Measurements from ENCODE around the gene BRME1.
"Not testable (repeated sequence)": the region's sequence is repeated elsewhere in the genome, so short reads cannot be mapped to it uniquely, and the experiment has no call there.

BRME1 gene

GRCh38 chr19:13852171-13852707, 53.7 kb downstream of the BRME1 start:
- H2BK12ac ChIP-seq (ENCODE audit: low read length); H3K4me2 ChIP-seq (ENCODE audit: insufficient read depth, low read length, poor library complexity, severe bottlenecking); H2AK5ac ChIP-seq (ENCODE audit: low read depth, low read length); H3K27ac ChIP-seq (replicated peaks; ENCODE audit: low read length); H2BK120ac ChIP-seq (ENCODE audit: low read depth, low read length); H3K14ac ChIP-seq (ENCODE audit: low read length); H3K79me1 ChIP-seq (ENCODE audit: low read depth, low read length); DNase-seq (ENCODE audit: low spot score); H3K18ac ChIP-seq (ENCODE audit: low read length); H2BK15ac ChIP-seq (ENCODE audit: low read length); H3K4ac ChIP-seq (ENCODE audit: low read length); H4K91ac ChIP-seq (ENCODE audit: low read depth, low read length, poor library complexity); H3K9me3 ChIP-seq (replicated peaks in 1 of 2; ENCODE audit: control insufficient read depth in 2 of 2, insufficient read depth in 1 of 2, low read depth in 1 of 2, low read length in 2 of 2); H3K4me3 ChIP-seq (ENCODE audit: low read length in 2 of 2); H4K8ac ChIP-seq (ENCODE audit: low read depth, low read length); H3K27me3 ChIP-seq (ENCODE audit: control insufficient read depth in 3 of 3, insufficient read depth in 3 of 3, low read depth in 1 of 3, low read length in 3 of 3); H2AFZ ChIP-seq (ENCODE audit: low read length); H2BK5ac ChIP-seq (ENCODE audit: low read length); H3K23ac ChIP-seq (ENCODE audit: low read depth, low read length, poor library complexity); H3K36me3 ChIP-seq (replicated peaks in 1 of 2; ENCODE audit: control insufficient read depth in 2 of 2, insufficient read depth in 2 of 2, low read length in 2 of 2); H3K9ac ChIP-seq (ENCODE audit: low read depth, low read length, poor library complexity): not testable (repeated sequence)
- peaks cover 14 to 19% of the 10 kb centered on the region in 2 donors for H3K4me1 ChIP-seq (ENCODE audit: control insufficient read depth in 2 of 2, insufficient read depth in 1 of 2, low read depth in 1 of 2, low read length in 2 of 2)
- no CpG with 5 or more reads among the region's 12 CpGs for WGBS, 2 donors (ENCODE audit: extremely low coverage in 2 of 2, insufficient read length in 2 of 2, insufficient replicate concordance in 1 of 2)

GRCh38 chr19:13851734-13852114, 54.2 kb downstream of the BRME1 start:
- not testable (repeated sequence) for H3K36me3 ChIP-seq (replicated peaks in 1 of 2; ENCODE audit: control insufficient read depth in 2 of 2, insufficient read depth in 2 of 2, low read length in 2 of 2); H3K79me1 ChIP-seq (ENCODE audit: low read depth, low read length); H3K14ac ChIP-seq (ENCODE audit: low read length); H3K27ac ChIP-seq (replicated peaks; ENCODE audit: low read length); H2BK5ac ChIP-seq (ENCODE audit: low read length); H3K4me2 ChIP-seq (ENCODE audit: insufficient read depth, low read length, poor library complexity, severe bottlenecking); H3K27me3 ChIP-seq (ENCODE audit: control insufficient read depth in 3 of 3, insufficient read depth in 3 of 3, low read depth in 1 of 3, low read length in 3 of 3); H3K9me3 ChIP-seq (replicated peaks in 1 of 2; ENCODE audit: control insufficient read depth in 2 of 2, insufficient read depth in 1 of 2, low read depth in 1 of 2, low read length in 2 of 2); H4K8ac ChIP-seq (ENCODE audit: low read depth, low read length); DNase-seq (ENCODE audit: low spot score); H3K4me3 ChIP-seq (ENCODE audit: low read length in 2 of 2); H3K9ac ChIP-seq (ENCODE audit: low read depth, low read length, poor library complexity)
- WGBS, 2 donors (ENCODE audit: extremely low coverage in 2 of 2, insufficient read length in 2 of 2, insufficient replicate concordance in 1 of 2), result no CpG with 5 or more reads among the region's 5 CpGs
- Histone ChIP-seq H2BK12ac (ENCODE audit: low read length) (peak overlapping the region; percentile 77), H3K18ac (ENCODE audit: low read length) (peak overlapping the region; percentile 92), H2BK120ac (ENCODE audit: low read depth, low read length) (peak overlapping the region; percentile 52), H3K23ac (ENCODE audit: low read depth, low read length, poor library complexity) (peak overlapping the region; percentile 68), H2BK15ac (ENCODE audit: low read length) (peak overlapping the region; percentile 98), H2AK5ac (ENCODE audit: low read depth, low read length) (peak overlapping the region; percentile 36), H3K4me1 (ENCODE audit: control insufficient read depth in 2 of 2, insufficient read depth in 1 of 2, low read depth in 1 of 2, low read length in 2 of 2) (peaks cover 17 to 23% of the 10 kb centered on the region in 2 donors), H2AFZ (ENCODE audit: low read length) (peak overlapping the region; percentile 84), H3K4ac (ENCODE audit: low read length) (peak overlapping the region; percentile 26), H4K91ac (ENCODE audit: low read depth, low read length, poor library complexity) (peak overlapping the region; percentile 89)

- Histone ChIP-seq H3K9ac (ENCODE audit: low read depth, low read length, poor library complexity) (peak overlapping the region; percentile 70), H4K91ac (ENCODE audit: low read depth, low read length, poor library complexity) (no peak overlapping the region), H3K18ac (ENCODE audit: low read length) (peak overlapping the region; percentile 92), H3K14ac (ENCODE audit: low read length) (no peak overlapping the region), H3K4me2 (ENCODE audit: insufficient read depth, low read length, poor library complexity, severe bottlenecking) (peak overlapping the region; percentile 54), H3K4me1 (ENCODE audit: control insufficient read depth in 2 of 2, insufficient read depth in 1 of 2, low read depth in 1 of 2, low read length in 2 of 2) (peaks cover 22 to 27% of the 10 kb centered on the region in 2 donors), H2BK5ac (ENCODE audit: low read length) (no peak overlapping the region), H3K4ac (ENCODE audit: low read length) (peak overlapping the region; percentile 38), H2AFZ (ENCODE audit: low read length) (peak overlapping the region; percentile 84), H3K79me1 (ENCODE audit: low read depth, low read length) (no peaks in the 10 kb centered on the region), H3K9me3 (replicated peaks in 1 of 2; ENCODE audit: control insufficient read depth in 2 of 2, insufficient read depth in 1 of 2, low read depth in 1 of 2, low read length in 2 of 2) (no peaks in the 10 kb centered on the region), H4K8ac (ENCODE audit: low read depth, low read length) (peak overlapping the region; percentile 94), H3K36me3 (replicated peaks in 1 of 2; ENCODE audit: control insufficient read depth in 2 of 2, insufficient read depth in 2 of 2, low read length in 2 of 2) (no peaks in the 10 kb centered on the region), H2AK5ac (ENCODE audit: low read depth, low read length) (peak overlapping the region; percentile 36), H2BK120ac (ENCODE audit: low read depth, low read length) (peak overlapping the region; percentile 91), H3K23ac (ENCODE audit: low read depth, low read length, poor library complexity) (peak overlapping the region; percentile 68), H2BK12ac (ENCODE audit: low read length) (peak overlapping the region; percentile 77), H3K4me3 (ENCODE audit: low read length in 2 of 2) (no peak overlapping the region), H3K27ac (replicated peaks; ENCODE audit: low read length) (peak overlapping the region; percentile 59), H3K27me3 (ENCODE audit: control insufficient read depth in 3 of 3, insufficient read depth in 3 of 3, low read depth in 1 of 3, low read length in 3 of 3) (no peaks in the 10 kb centered on the region), H2BK15ac (ENCODE audit: low read length) (peak overlapping the region; percentile 98)
- no CpG with 5 or more reads among the region's 26 CpGs for WGBS, 2 donors (ENCODE audit: extremely low coverage in 2 of 2, insufficient read length in 2 of 2, insufficient replicate concordance in 1 of 2)
- DNase-seq (ENCODE audit: low spot score), result no peak
Measured at GRCh38 chr19:13850910-13851733, 54.8 kb downstream of the BRME1 start.

All from neuronal stem cell (in vitro differentiated cells).